ENCODE data around the gene ZNF664.

DNA sequence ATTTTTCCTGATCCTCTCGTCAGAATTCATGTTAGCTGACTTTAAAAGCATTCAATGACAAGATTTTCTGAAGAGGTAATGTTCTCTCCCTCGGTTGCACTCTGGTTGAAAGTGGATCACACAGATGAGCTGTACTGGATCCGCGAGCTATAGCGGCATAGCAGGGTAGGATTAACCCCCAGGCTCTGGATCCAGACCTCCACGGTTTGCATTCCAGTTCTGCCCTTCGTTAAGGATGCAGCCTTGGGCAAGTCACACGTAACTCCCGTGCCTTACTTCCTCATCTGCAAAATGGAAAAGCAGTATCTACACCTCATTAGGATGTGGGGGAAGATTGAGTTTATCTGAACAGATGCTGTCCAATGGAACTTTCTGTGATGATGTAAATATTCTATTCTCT is 14.1 kb upstream of the ZNF664 start:
- TF ChIP-seq, protein P1, sequence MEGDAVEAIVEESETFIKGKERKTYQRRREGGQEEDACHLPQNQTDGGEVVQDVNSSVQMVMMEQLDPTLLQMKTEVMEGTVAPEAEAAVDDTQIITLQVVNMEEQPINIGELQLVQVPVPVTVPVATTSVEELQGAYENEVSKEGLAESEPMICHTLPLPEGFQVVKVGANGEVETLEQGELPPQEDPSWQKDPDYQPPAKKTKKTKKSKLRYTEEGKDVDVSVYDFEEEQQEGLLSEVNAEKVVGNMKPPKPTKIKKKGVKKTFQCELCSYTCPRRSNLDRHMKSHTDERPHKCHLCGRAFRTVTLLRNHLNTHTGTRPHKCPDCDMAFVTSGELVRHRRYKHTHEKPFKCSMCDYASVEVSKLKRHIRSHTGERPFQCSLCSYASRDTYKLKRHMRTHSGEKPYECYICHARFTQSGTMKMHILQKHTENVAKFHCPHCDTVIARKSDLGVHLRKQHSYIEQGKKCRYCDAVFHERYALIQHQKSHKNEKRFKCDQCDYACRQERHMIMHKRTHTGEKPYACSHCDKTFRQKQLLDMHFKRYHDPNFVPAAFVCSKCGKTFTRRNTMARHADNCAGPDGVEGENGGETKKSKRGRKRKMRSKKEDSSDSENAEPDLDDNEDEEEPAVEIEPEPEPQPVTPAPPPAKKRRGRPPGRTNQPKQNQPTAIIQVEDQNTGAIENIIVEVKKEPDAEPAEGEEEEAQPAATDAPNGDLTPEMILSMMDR (IDR thresholded peaks at IDR 0.05; ENCODE audit: low read depth, low read length, poor library complexity, severe bottlenecking) = no peak
- no peak for TF ChIP-seq EZH2phosphoT487 (IDR thresholded peaks at IDR 0.05; ENCODE audit: borderline replicate concordance, low read length)

Measured in DOHH2 (cell line).